ENCODE results near the gene DTD1.

Gene DTD1

GRCh38 chr20:18666803-18667415 lies 79.1 kb downstream of the DTD1 start:
- DNase-seq: no peak

- no peak for DNase-seq
Observed at GRCh38 chr20:18669241-18670019, 81.6 kb downstream of the DTD1 start.

GRCh38 chr20:18671203-18671710 lies 83.4 kb downstream of the DTD1 start:
- no peak for DNase-seq

- no peak for DNase-seq
Observed at GRCh38 chr20:18672834-18673233, 85.0 kb downstream of the DTD1 start.

- no peak for DNase-seq
Observed at GRCh38 chr20:18676396-18676795, 88.5 kb downstream of the DTD1 start.

GRCh38 chr20:18677126-18677525 lies 89.3 kb downstream of the DTD1 start:
- DNase-seq: no peak

- no peak for DNase-seq
Observed at GRCh38 chr20:18678549-18679419, 90.9 kb downstream of the DTD1 start.

- DNase-seq: no peak
Observed at GRCh38 chr20:18683839-18684238, 96.0 kb downstream of the DTD1 start.

- DNase-seq: no peak
Observed at GRCh38 chr20:18684775-18685174, 96.9 kb downstream of the DTD1 start.

- no peak for DNase-seq
Observed at GRCh38 chr20:18685406-18685805, 97.6 kb downstream of the DTD1 start.

GRCh38 chr20:18686696-18687095 lies 98.8 kb downstream of the DTD1 start:
- DNase-seq: no peak

- no peak for DNase-seq
Observed at GRCh38 chr20:18688676-18689075, 100.8 kb downstream of the DTD1 start.

GRCh38 chr20:18689557-18689956 lies 101.7 kb downstream of the DTD1 start:
- DNase-seq: no peak

- no peak for DNase-seq
Observed at GRCh38 chr20:18692447-18692846, 104.6 kb downstream of the DTD1 start.

GRCh38 chr20:18694071-18694470 lies 106.2 kb downstream of the DTD1 start:
- DNase-seq: no peak

GRCh38 chr20:18695175-18695574 lies 107.3 kb downstream of the DTD1 start:
- no peak for DNase-seq

- no peak for DNase-seq
Observed at GRCh38 chr20:18698735-18699380, 111.0 kb downstream of the DTD1 start.

- no peak for DNase-seq
Observed at GRCh38 chr20:18701969-18702368, 114.1 kb downstream of the DTD1 start.

- DNase-seq: no peak
Observed at GRCh38 chr20:18702736-18703135, 114.9 kb downstream of the DTD1 start.

GRCh38 chr20:18705490-18705889 lies 117.6 kb downstream of the DTD1 start:
- DNase-seq: no peak

- no peak for DNase-seq
Observed at GRCh38 chr20:18705910-18706309, 118.1 kb downstream of the DTD1 start.

GRCh38 chr20:18712131-18712530 lies 124.3 kb downstream of the DTD1 start:
- DNase-seq: no peak

GRCh38 chr20:18712882-18713281 lies 125.0 kb downstream of the DTD1 start:
- DNase-seq: no peak

All from stimulated activated CD4-positive, alpha-beta T cell treated with anti-CD3 and anti-CD28 coated beads, Interleukin-1b, Interleukin-23, amount 100 ng/mL, for 48 hours (primary cell).